ENCODE measurements around the gene PPP3R1. TPM values are rescaled to one million over a fixed set of nuclear protein-coding genes. Genes with fewer than 3 reads are reported as not detected.

PPP3R1 gene
- total and polyA plus RNA-seq, 4 donors, result 2.4 to 42.5 (median 18.3) TPM

GRCh38 chr2:68292108-68292710 is 39.9 kb upstream of the PPP3R1 start:
- TF ChIP-seq RAD21 (IDR thresholded peaks at IDR 0.05) (peak; percentile 92 to 93), RXRA (IDR thresholded peaks at IDR 0.05) (no peak), CTCF (IDR thresholded peaks at IDR 0.05; ENCODE audit: low read depth, low read length, missing input control) (peak; percentile 81)
- no peak overlapping the region for H3K4me3 ChIP-seq (ENCODE audit: low read depth in 1 of 3, low read length in 3 of 3)
- DNase-seq (ENCODE audit: low spot score), result no peak
- 18% methylated on average over 3 of the region's 3 CpGs for WGBS
- no peak overlapping the region for H3K27ac ChIP-seq (ENCODE audit: low read depth in 1 of 2, low read length in 2 of 2)
- H3K9ac ChIP-seq (ENCODE audit: low read depth in 1 of 2, low read length in 2 of 2), result no peak overlapping the region
- H3K36me3 ChIP-seq (ENCODE audit: control insufficient read depth in 4 of 4, insufficient read depth in 3 of 4, low read depth in 1 of 4, low read length in 3 of 4), result no peaks in the 10 kb centered on the region
- peaks cover 0 to 4% (median under 1%) of the 10 kb centered on the region in 4 donors for H3K4me1 ChIP-seq (ENCODE audit: control insufficient read depth in 4 of 4, insufficient read depth in 4 of 4, low read length in 3 of 4)
- H3K27me3 ChIP-seq (ENCODE audit: control insufficient read depth in 4 of 4, insufficient read depth in 4 of 4, low read length in 3 of 4), result no peaks in the 10 kb centered on the region
- no peaks in the 10 kb centered on the region for H3K9me3 ChIP-seq (ENCODE audit: control insufficient read depth in 4 of 4, low read length in 3 of 4)

GRCh38 chr2:68291314-68291713 is 39.0 kb upstream of the PPP3R1 start:
- Histone ChIP-seq H3K4me1 (ENCODE audit: control insufficient read depth in 4 of 4, insufficient read depth in 4 of 4, low read length in 3 of 4) (peaks cover 0 to 4% (median under 1%) of the 10 kb centered on the region in 4 donors), H3K27ac (ENCODE audit: low read depth in 1 of 2, low read length in 2 of 2) (no peak overlapping the region), H3K9me3 (ENCODE audit: control insufficient read depth in 4 of 4, low read length in 3 of 4) (no peaks in the 10 kb centered on the region), H3K27me3 (ENCODE audit: control insufficient read depth in 4 of 4, insufficient read depth in 4 of 4, low read length in 3 of 4) (no peaks in the 10 kb centered on the region), H3K36me3 (ENCODE audit: control insufficient read depth in 4 of 4, insufficient read depth in 3 of 4, low read depth in 1 of 4, low read length in 3 of 4) (no peaks in the 10 kb centered on the region), H3K9ac (ENCODE audit: low read depth in 1 of 2, low read length in 2 of 2) (no peak overlapping the region), H3K4me3 (ENCODE audit: low read depth in 1 of 3, low read length in 3 of 3) (no peak overlapping the region)
- no peak for DNase-seq (ENCODE audit: low spot score)
- no peak for TF ChIP-seq MAX (IDR thresholded peaks at IDR 0.05)
- 72% methylated on average over 6 of the region's 6 CpGs for WGBS

GRCh38 chr2:68290901-68291300 is 38.6 kb upstream of the PPP3R1 start:
- no peak overlapping the region for H3K4me3 ChIP-seq (ENCODE audit: low read depth in 1 of 3, low read length in 3 of 3)
- WGBS, result 61% methylated on average over 5 of the region's 5 CpGs
- no peaks in the 10 kb centered on the region for H3K36me3 ChIP-seq (ENCODE audit: control insufficient read depth in 4 of 4, insufficient read depth in 3 of 4, low read depth in 1 of 4, low read length in 3 of 4)
- peaks cover 0 to 4% (median under 1%) of the 10 kb centered on the region in 4 donors for H3K4me1 ChIP-seq (ENCODE audit: control insufficient read depth in 4 of 4, insufficient read depth in 4 of 4, low read length in 3 of 4)
- H3K9me3 ChIP-seq (ENCODE audit: control insufficient read depth in 4 of 4, low read length in 3 of 4), result no peaks in the 10 kb centered on the region
- TF ChIP-seq HNF4A (conservative IDR thresholded peaks at IDR 0.05), result no peak
- no peak for TF ChIP-seq MAX (IDR thresholded peaks at IDR 0.05)
- TF ChIP-seq SP1 (IDR thresholded peaks at IDR 0.05), result no peak
- no peak for TF ChIP-seq TAF1 (conservative IDR thresholded peaks at IDR 0.05)
- no peak for TF ChIP-seq JUND (IDR thresholded peaks at IDR 0.05)
- no peak for TF ChIP-seq REST (IDR thresholded peaks at IDR 0.05)
- no peak for TF ChIP-seq RAD21 (IDR thresholded peaks at IDR 0.05)
- H3K27ac ChIP-seq (ENCODE audit: low read depth in 1 of 2, low read length in 2 of 2), result no peak overlapping the region
- DNase-seq (ENCODE audit: low spot score), result no peak
- no peaks in the 10 kb centered on the region for H3K27me3 ChIP-seq (ENCODE audit: control insufficient read depth in 4 of 4, insufficient read depth in 4 of 4, low read length in 3 of 4)
- H3K9ac ChIP-seq (ENCODE audit: low read depth in 1 of 2, low read length in 2 of 2), result no peak overlapping the region
